GM12874 (cell line): ENCODE results near the gene CDCA7.

Source experiments
- CTCF ChIP-seq: IDR thresholded peaks from 2 replicates; pipeline ENCODE4 v1.5.1; 2011; ENCODE audit warnings: low read depth, mild to moderate bottlenecking, control low read depth, low read length, moderate library complexity; ENCODE audit not compliant: insufficient read depth

Gene CDCA7

GRCh38 chr2:173339807-173340206 is 14.9 kb upstream of the CDCA7 start:
- TF ChIP-seq CTCF = no peak

GRCh38 chr2:173343921-173344320 is 10.8 kb upstream of the CDCA7 start:
- no peak for TF ChIP-seq CTCF

- TF ChIP-seq CTCF = no peak
These were observed 8.6 kb upstream of the CDCA7 start for GRCh38 chr2:173346035-173346434.

GRCh38 chr2:173347305-173348168 is 7.1 kb upstream of the CDCA7 start:
- no peak for TF ChIP-seq CTCF

GRCh38 chr2:173349287-173349686 is 5.4 kb upstream of the CDCA7 start:
- no peak for TF ChIP-seq CTCF

GRCh38 chr2:173350383-173350782 is 4.3 kb upstream of the CDCA7 start:
- no peak for TF ChIP-seq CTCF

- no peak for TF ChIP-seq CTCF
These were observed 2.8 kb upstream of the CDCA7 start for GRCh38 chr2:173351879-173352278.
